Ishikawa (cell line): ENCODE data around the gene HELZ.

Source experiments
- CEBPB ChIP-seq: IDR thresholded peaks from 2 replicates; pipeline ENCODE4 v1.6.1; 2012
- CREB1 ChIP-seq: IDR thresholded peaks from 2 replicates; pipeline ENCODE4 v1.6.1; 2012; ENCODE audit warnings: low read depth
- EP300 ChIP-seq: IDR thresholded peaks from 2 replicates; pipeline ENCODE4 v1.6.1; 2012; ENCODE audit warnings: borderline replicate concordance
- FOXM1 ChIP-seq: IDR thresholded peaks from 2 replicates; pipeline ENCODE4 v1.6.1; 2012; ENCODE audit warnings: low read depth, borderline replicate concordance
- MAX ChIP-seq: IDR thresholded peaks from 2 replicates; pipeline ENCODE4 v1.6.1; 2012
- NFIC ChIP-seq: IDR thresholded peaks from 2 replicates; pipeline ENCODE4 v1.6.1; 2012
- REST ChIP-seq: IDR thresholded peaks from 2 replicates; pipeline ENCODE4 v1.6.1; 2012; ENCODE audit warnings: low read depth, mild to moderate bottlenecking
- TAF1 ChIP-seq: IDR thresholded peaks from 2 replicates; pipeline ENCODE4 v1.6.1; 2012; ENCODE audit warnings: low read depth, mild to moderate bottlenecking
- TCF12 ChIP-seq: IDR thresholded peaks from 2 replicates; pipeline ENCODE4 v1.6.1; 2012; ENCODE audit warnings: low read depth
- TEAD4 ChIP-seq: IDR thresholded peaks from 2 replicates; pipeline ENCODE4 v1.6.1; 2012
- YY1 ChIP-seq: IDR thresholded peaks from 2 replicates; pipeline ENCODE4 v1.6.1; 2012; ENCODE audit warnings: low read depth
- ZBTB7A ChIP-seq: IDR thresholded peaks from 2 replicates; pipeline ENCODE4 v1.6.1; 2012; ENCODE audit warnings: low read depth

- no peak for TF ChIP-seq MAX
- no peak for TF ChIP-seq TEAD4
- no peak for TF ChIP-seq TAF1
- no peak for TF ChIP-seq REST
- no peak for TF ChIP-seq NFIC
- TF ChIP-seq YY1: no peak
- no peak for TF ChIP-seq CREB1
- no peak for TF ChIP-seq TCF12
- no peak for TF ChIP-seq FOXM1
- TF ChIP-seq CEBPB: no peak
- no peak for TF ChIP-seq EP300
- no peak for TF ChIP-seq ZBTB7A
These were observed 190.9 kb downstream of the HELZ start for GRCh38 chr17:67054011-67054591.
